Stimulated activated CD4-positive, alpha-beta T cell treated with anti-CD3 and anti-CD28 coated beads, Interleukin-12 subunit alpha, Interleukin-12 subunit beta, amount 100 ng/mL, for 4 hours (primary cell): ENCODE results near the gene CGB1.
"Not testable (repeated sequence)": the region's sequence is repeated elsewhere in the genome, so short reads cannot be mapped to it uniquely, and the experiment has no call there.

Source experiments
- DNase-seq: peaks from one replicate; pipeline ENCODE4 v3.0.0-alpha.2; 2020

Gene CGB1

DNA sequence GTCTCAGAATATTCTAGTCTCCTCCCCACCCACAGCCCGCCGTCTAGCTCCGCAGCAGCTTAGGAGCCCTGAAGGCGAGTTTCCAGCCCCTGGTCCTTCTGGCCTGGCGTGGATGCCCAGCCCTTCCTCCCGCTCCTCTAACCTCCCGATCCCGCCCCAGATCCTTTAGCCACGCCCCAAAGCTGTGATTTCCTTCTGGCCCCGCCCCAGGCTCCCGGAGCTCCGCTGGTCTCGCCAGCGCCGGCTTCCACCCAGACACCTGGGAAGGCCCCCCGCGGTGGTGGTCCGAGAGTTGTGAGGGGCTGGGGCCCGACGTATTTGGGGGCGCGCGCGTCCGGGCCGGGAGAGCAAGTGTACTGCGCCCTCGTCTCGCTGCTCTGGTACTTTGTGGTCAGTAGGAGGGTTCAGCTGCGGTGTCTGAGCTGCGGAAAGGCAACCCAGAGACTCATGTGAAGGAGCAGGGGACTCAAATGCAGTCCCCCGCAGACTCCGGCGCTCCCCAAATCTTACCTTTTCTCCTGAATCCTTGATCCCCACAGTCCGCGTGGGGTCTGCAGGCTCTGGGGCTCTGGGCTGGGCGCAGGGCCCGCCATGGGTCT, 21.0 kb upstream of the CGB1 start, which contains the start of gene CGB7:
TSS of gene CGB7 (minus strand) at position 114 of the 599 bp plus-strand sequence. CDS start 2,374 bp downstream, outside the sequence.
- peak; percentile 39 for DNase-seq

DNA sequence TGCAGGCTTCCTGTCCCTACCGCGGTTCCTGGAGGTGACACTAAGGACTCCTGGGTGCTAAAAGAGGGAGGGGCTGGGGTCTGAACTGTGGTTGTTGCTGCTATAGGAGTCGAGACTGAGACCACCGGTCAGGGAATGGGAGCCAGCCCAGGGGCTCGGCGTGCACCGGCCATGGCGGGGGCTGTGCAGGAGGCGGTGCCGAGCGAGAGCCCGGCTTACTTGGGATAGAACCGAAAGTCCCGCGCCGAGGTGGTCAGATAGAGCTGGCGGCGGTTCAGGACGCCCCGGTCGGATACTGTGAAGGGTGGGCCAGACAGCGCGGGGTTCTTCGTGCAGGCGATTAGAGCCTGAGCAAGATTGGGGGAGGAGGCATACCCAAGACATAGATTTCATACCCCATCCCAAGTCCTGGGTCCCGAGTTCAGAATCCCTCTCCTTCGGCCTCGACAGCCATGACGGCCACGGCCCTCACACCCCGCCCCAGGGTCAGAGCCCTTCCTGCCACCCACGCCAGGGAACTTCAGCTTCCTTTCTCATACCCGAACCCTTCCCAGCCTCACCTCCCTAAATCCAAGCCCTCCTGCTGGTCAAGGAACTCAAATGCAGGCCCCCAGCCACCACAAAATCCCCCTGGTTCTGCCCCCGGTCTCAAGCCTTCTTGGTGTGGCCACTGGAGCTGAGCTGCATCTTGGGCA, 20.4 kb upstream of the CGB1 start:
- DNase-seq = not testable (repeated sequence)

DNA sequence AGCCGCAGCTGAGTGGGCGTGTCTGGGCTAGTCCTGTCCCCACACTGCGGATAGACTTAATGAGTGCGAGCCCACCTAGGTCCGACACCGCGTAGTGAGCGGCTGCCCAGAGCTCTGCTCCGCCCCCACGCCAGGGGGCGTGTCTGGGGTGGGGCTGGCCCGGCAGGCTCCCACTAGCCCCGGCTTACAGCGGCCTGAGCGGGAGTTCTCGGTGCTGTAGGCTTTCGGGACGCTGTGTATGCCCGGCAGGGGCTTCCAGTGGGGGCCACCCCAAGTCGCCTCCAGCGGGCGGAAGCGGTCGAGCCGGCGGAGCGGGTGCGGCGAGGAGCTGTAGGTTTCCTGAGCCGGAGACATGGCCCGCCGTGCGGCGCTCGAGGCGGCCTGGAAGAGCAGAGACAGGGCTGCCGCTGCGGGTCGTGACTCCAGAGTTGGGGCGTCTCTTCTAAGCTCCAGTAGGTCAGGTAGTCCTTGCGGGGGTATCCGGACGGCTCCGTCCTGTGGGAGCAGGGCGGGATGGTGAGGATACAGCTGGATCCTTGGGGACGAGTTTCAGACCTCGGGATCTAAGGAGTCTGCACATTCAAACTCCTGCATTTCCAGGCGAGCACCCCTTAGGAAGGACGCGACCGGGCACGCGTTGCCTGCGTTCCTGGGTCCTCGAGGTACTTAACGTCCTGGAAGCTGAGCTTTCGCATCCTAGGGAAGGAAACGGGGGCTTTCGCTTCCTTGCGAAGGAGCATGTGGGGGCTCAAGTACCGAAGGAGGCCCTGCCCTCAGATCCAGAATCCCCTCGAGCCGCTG, 19.6 kb upstream of the CGB1 start:
- peak; percentile 54 for DNase-seq

DNA sequence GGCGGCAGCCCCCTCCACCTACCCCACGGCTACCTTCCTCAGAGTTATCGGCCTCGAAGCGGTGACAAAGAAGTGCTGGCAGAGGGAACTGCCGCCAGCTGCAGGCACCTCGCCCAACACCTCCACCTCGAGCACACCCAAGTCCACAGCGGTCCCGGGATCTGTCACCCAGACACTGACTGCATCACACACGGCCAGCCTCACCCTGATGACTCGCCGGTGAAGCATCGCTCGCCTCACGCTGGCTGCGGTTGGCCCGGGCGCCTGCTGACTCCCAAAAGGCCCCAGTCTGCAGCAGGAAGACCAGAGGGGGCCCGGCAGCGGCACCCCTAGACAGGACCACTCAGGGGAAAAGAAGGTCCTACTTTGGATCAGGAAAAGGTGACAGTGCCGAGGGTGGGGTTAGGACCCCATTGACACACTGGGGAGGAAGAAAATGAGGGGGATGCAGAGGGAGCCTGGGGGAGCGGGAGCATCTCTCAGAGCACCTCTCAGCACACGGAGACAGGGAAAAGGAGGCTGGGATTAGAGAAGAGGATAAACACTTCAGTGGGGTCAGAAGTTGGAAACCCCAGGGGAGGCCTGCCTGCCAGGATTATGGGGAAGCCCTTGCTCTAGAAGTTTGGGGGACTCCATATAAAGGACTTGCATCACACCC, 13.8 kb upstream of the CGB1 start:
- not testable (repeated sequence) for DNase-seq

DNA sequence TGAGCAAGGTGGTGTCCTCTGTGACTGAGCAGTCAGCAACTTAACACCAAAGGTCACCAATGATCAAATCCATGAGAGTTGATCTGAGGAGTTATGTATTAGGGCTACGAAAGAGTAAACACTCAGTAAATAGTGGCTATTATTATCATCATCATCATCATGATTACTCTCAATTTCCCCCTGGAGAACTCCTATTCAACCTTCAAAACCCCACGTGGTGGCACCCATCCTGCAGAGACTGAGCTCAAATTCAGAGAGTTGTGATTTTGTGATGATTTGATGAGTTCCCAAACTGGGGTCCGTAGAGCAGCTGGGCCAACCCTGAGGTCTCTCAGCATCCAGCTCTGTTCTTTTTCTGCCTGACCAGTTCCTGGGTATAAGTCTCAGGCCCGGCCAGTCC, 13.1 kb upstream of the CGB1 start:
- not testable (repeated sequence) for DNase-seq

DNA sequence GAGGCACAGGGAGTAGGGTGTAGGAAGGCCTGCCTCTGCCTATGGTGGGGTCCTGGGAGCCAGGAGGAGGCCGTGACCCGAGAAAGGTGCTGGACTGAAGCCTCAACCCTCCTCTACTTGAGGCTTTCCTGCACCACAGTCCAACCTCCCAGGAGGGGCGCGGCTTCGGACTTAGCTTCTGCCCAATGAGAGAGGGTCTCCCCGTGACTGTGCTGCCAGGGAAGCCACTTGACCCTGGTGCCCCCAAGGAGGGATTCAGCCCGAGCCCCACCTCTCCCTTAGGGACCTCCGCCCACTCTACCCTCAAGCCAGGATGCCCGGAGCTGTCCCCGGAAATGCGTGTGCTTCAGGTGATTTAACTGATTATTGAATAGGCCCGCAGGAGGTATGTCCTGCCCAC, 12.3 kb upstream of the CGB1 start, which contains the start of gene CGB8:
TSS of gene CGB8 (minus strand) at position 101 of the 400 bp plus-strand sequence. CDS start 372 bp downstream, outside the sequence.
- DNase-seq = not testable (repeated sequence)

DNA sequence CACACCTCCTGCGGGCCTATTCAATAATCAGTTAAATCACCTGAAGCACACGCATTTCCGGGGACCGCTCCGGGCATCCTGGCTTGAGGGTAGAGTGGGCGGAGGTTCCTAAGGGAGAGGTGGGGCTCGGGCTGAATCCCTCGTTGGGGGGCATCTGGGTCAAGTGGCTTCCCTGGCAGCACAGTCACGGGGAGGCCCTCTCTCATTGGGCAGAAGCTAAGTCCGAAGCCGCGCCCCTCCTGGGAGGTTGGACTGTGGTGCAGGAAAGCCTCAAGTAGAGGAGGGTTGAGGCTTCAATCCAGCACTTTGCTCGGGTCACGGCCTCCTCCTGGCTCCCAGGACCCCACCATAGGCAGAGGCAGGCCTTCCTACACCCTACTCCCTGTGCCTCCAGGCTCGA, 6.9 kb upstream of the CGB1 start, which contains the start of gene CGB5:
TSS of gene CGB5 (plus strand) at position 301 of the 400 bp plus-strand sequence. CDS start 362 bp downstream, outside the sequence.
- not testable (repeated sequence) for DNase-seq

DNA sequence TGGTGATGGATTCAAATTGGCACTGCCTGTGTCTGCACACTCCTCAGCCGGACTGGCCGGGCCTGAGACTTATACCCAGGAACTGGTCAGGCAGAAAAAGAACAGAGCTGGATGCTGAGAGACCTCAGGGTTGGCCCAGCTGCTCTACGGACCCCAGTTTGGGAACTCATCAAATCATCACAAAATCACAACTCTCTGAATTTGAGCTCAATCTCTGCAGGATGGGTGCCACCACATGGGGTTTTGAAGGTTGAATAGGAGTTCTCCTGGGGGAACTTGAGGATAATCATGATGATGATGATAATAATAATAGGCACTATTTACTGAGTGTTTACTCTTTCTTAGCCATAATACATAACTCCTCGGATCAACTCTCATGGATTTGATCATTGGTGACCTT, 6.0 kb upstream of the CGB1 start:
- DNase-seq = not testable (repeated sequence)

DNA sequence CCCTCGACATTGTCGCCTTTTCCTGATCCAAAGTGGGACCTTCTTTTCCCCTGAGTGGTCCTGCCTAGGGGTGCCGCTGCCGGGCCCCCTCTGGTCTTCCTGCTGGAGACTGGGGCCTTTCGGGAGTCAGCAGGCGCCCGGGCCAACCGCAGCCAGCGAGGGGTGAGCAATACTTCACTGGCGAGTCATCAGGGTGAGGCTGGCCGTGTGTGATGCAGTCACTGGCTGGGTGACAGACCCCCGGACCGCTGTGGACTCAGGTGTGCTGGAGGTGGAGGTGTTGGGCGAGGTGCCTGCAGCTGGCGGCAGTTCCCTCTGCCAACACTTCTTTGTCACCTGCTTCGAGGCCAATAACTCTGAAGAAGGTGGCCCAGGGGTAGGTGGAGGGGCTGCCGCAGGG, 5.5 kb upstream of the CGB1 start:
- no peak for DNase-seq

DNA sequence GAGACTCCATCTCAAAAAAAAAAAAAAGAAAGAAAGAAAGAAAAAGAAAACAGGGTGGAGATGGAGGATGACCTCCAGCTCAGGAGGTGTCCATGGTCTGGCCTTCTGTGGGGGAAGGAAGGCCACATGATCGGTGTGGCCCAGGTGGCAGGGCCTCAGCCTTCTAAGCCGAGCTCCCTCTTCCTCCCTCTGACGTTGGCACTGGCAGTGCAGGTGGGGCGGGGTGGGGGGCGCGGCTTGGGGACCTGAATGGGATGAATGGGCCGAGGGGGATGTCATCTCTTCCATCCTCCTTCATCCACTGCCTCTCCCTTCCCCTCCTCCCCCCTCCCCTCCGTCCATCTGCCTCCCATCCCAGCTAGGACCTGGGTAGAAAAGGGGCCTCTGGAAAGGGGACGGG, 3.0 kb upstream of the CGB1 start:
- not testable (repeated sequence) for DNase-seq

DNA sequence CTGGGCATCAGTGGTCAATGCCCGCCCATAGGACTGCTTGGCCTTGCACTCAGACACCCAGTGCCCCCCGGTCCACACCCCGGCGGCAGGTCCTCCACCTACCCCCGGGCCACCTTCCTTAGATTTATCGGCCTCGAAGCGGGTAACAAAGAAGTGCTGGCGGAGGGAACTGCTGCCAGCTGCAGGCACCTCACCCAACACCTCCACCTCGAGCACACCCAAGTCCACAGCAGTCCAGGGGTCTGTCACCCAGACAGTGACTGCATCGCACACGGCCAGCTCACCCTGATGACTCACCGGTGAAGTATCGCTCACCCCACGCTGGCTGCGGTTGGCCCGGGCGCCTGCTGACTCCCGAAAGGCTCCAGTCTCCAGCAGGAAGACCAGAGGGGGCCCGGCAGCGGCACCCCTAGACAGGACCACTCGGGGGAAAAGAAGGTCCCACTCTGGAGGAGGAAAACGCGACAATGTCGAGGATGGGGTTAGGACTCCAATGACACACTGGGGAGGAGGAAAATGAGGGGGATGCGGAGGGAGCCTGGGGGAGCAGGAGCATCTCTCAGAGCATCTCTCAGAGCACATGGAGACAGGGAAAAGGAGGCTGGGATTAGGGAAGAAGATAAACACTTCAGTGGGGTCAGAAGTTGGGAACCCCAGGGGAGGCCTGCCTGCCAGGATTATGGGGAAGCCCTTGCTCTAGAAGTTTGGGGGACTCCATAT, 2.0 kb upstream of the CGB1 start:
- DNase-seq = not testable (repeated sequence)

DNA sequence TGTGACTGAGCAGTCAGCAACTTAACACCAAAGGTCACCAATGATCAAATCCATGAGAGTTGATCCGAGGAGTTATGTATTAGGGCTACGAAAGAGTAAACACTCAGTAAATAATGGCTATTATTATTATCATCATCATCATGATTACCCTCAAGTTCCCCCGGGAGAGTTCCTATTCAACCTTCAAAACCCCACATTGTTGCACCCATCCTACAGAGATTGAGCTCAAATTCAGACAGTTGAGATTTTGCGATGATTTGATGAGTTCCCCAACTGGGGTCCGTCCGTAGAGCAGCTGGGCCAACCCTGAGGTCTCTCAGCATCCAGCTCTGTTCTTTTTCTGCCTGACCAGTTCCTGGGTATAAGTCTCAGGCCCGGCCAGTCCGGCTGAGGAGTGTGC, 1.4 kb upstream of the CGB1 start:
- DNase-seq = not testable (repeated sequence)

DNA sequence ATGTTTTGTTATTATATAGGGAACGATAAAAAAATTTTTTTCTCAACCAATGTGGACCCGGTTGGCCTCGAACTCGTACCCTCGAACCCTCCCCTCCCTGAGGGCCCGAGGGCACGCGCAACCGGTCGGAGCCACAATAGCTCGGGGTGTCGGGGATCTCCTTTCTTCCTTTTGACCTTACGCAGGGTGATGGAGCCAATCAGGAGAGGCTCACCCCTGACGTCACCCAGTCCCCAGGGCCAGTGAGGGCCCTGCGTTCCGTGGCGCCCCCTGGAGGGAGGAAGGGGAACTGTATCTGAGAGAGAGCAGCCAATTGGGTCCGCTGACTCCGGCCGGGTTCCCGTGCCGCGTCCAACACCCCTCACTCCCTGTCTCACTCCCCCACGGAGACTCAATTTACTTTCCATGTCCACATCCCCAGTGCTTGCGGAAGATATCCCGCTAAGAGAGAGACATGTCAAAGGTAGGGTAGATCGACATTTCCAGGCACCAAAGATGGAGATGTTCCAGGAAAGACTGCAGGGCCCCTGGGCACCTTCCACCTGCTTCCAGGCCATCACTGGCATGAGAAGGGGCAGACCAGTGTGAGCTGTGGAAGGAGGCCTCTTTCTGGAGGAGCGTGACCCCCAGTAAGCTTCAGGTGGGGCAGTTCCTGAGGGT, 4.9 kb downstream of the CGB1 start, which contains the start of gene CGB2:
TSS of gene CGB2 (plus strand) at position 249 of the 660 bp plus-strand sequence. CDS start at position 455, 206 bp downstream.
- DNase-seq = peak; percentile 47

DNA sequence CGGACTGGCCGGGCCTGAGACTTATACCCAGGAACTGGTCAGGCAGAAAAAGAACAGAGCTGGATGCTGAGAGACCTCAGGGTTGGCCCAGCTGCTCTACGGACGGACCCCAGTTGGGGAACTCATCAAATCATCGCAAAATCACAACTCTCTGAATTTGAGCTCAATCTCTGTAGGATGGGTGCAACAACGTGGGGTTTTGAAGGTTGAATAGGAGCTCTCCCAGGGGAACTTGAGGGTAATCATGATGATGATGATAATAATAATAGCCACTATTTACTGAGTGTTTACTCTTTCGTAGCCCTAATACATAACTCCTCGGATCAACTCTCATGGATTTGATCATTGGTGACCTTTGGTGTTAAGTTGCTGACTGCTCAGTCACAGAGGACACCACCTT, 6.4 kb downstream of the CGB1 start:
- not testable (repeated sequence) for DNase-seq

DNA sequence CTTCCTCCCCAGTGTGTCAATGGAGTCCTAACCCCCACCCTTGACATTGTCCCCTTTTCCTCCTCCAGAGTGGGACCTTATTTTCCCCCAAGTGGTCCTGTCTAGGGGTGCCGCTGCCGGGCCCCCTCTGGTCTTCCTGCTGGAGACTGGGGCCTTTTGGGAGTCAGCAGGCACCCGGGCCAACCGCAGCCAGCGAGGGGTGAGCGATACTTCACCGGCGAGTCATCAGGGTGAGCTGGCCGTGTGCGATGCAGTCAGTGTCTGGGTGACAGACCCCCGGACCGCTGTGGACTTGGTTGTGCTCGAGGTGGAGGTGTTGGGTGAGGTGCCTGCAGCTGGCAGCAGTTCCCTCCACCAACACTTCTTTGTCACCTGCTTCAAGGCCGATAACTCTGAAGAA, 6.9 kb downstream of the CGB1 start:
- DNase-seq = not testable (repeated sequence)

DNA sequence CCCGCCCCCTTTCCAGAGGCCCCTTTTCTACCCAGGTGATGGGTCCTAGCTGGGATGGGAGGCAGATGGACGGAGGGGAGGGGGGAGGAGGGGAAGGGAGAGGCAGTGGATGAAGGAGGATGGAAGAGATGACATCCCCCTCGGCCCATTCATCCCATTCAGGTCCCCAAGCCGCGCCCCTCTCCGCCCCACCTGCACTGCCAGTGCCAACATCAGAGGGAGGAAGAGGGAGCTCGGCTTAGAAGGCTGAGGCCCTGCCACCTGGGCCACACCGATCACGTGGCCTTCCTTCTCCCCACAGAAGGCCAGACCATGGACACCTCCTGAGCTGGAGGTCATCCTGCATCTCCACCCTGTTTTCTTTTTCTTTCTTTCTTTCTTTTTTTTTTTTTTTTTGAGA, 8.0 kb downstream of the CGB1 start:
- DNase-seq = not testable (repeated sequence)

DNA sequence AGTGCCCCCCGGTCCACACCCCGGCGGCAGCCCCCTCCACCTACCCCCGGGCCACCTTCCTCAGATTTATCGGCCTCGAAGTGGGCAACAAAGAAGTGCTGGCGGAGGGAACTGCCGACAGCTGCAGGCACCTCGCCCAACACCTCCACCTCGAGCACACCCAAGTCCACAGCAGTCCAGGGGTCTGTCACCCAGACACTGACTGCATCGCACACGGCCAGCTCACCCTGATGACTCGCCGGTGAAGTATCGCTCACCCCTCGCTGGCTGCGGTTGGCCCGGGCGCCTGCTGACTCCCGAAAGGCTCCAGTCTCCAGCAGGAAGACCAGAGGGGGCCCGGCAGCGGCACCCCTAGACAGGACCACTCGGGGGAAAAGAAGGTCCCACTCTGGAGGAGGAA, 11.1 kb downstream of the CGB1 start:
- DNase-seq = not testable (repeated sequence)

DNA sequence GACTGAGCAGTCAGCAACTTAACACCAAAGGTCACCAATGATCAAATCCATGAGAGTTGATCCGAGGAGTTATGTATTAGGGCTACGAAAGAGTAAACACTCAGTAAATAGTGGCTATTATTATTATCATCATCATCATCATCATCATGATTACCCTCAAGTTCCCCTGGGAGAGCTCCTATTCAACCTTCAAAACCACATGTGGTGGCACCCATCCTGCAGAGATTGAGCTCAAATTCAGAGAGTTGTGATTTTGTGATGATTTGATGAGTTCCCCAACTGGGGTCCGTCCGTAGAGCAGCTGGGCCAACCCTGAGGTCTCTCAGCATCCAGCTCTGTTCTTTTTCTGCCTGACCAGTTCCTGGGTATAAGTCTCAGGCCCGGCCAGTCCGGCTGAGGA, 11.6 kb downstream of the CGB1 start:
- DNase-seq = not testable (repeated sequence)

DNA sequence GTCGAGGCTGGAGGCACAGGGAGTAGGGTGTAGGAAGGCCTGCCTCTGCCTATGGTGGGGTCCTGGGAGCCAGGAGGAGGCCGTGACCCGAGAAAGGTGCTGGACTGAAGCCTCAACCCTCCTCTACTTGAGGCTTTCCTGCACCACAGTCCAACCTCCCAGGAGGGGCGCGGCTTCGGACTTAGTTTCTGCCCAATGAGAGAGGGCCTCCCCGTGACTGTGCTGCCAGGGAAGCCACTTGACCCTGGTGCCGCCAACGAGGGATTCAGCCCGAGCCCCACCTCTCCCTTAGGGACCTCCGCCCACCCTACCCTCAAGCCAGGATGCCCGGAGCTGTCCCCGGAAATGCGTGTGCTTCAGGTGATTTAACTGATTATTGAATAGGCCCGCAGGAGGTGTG, 12.5 kb downstream of the CGB1 start, which contains the start of gene CGB3:
TSS of gene CGB3 (minus strand) at position 101 of the 400 bp plus-strand sequence. CDS start 362 bp downstream, outside the sequence.
- DNase-seq = not testable (repeated sequence)

DNA sequence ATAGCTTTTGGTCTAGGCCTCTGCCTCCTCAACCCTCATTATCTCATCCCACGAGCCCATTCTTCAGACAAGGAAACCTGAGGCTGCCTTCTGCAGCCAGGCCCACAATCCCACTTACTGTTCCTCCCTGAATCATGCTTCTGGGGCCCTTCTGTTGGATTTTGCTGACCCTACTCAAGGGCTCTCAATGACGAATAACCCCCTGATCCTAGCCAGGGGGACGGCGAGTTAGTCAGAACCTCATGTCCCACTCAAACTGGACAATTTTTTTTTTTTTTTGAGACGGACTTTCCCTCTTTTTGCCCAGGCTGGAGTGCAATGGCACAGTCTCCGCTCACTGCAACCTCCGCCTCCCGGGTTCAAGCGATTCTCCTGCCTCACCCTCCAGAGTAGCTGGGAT, 14.6 kb downstream of the CGB1 start:
- no peak for DNase-seq
